SK-N-SH (cell line): Measurements from ENCODE around the gene LGALS3BP. TPM values are rescaled to one million over a fixed set of nuclear protein-coding genes. Genes with fewer than 3 reads are reported as not detected.

Experiments used
- CTCF ChIA-PET: fragments of 300-600, 350-600 bp; formaldehyde crosslinking; extraction: SDS; loops from one replicate; lab custom pipeline; 2021; lab: Yijun Ruan, JAX
- POLR2A ChIA-PET: fragments of 350-600 bp; sonication (Branson Sonifier 250); formaldehyde crosslinking; extraction: SDS; loops from one replicate; lab custom pipeline; 2020; ENCODE audit warnings: antibody characterized with exemption, inconsistent platforms; lab: Yijun Ruan, JAX
- DNase-seq: peaks from one replicate; pipeline ENCODE4 v3.0.0; 2012
- H2AFZ ChIP-seq: fragments of 200-600 bp; sonication (generic); 2 replicates; pipeline ENCODE4 v1.8.1; 2016; ENCODE audit warnings: antibody characterized with exemption, mild to moderate bottlenecking, low read depth
- H3F3A ChIP-seq: fragments of 200-600 bp; sonication (generic); replicated peaks from 2 replicates; pipeline ENCODE3; 2016; ENCODE audit warnings: antibody characterized with exemption, mild to moderate bottlenecking; ENCODE audit not compliant: insufficient read depth
- H3K27ac ChIP-seq, 2 experiments: fragments of 200-500 bp in 1 of 2; fragments of 200-600 bp in 1 of 2; sonication (Bioruptor generic) in 1 of 2; sonication (generic), shearing (Covaris generic) in 1 of 2; 2 replicates each; pipeline versions ENCODE4 v1.5.1 to v1.6.1; 2014 to 2016; ENCODE audit warnings: low read depth in 2 of 2, inconsistent platforms in 1 of 2, low read length in 1 of 2, mild to moderate bottlenecking in 1 of 2, mixed read lengths in 1 of 2
- H3K27me3 ChIP-seq: fragments of 200-600 bp; sonication (generic), shearing (Covaris generic); 2 replicates; pipeline ENCODE4 v1.6.1; 2016; ENCODE audit warnings: mixed run types; ENCODE audit not compliant: insufficient read depth
- H3K36me3 ChIP-seq, 2 experiments: fragments of 200-500 bp in 1 of 2; fragments of 200-600 bp in 1 of 2; sonication (Bioruptor generic) in 1 of 2; sonication (generic) in 1 of 2; replicated peaks in 1 of 2; 2 replicates each; pipeline versions ENCODE3 to v1.5.1; 2014 to 2016; ENCODE audit warnings: low read length in 1 of 2, mild to moderate bottlenecking in 1 of 2; ENCODE audit not compliant: insufficient read depth in 2 of 2, control insufficient read depth in 1 of 2
- H3K4me1 ChIP-seq, 2 experiments: fragments of 200-500 bp in 1 of 2; fragments of 200-600 bp in 1 of 2; sonication (Bioruptor generic) in 1 of 2; sonication (generic), shearing (Covaris generic) in 1 of 2; 2 replicates each; pipeline versions ENCODE4 v1.5.1 to v1.6.1; 2014 to 2016; ENCODE audit warnings: low read depth in 1 of 2, low read length in 1 of 2, mixed run types in 1 of 2; ENCODE audit not compliant: insufficient read depth in 2 of 2, control insufficient read depth in 1 of 2
- H3K4me2 ChIP-seq: fragments of 200-600 bp; sonication (generic), shearing (Covaris generic); 2 replicates; pipeline ENCODE4 v1.6.1; 2017; ENCODE audit warnings: mixed run types
- H3K4me3 ChIP-seq, 2 experiments: fragments of 200-500 bp in 1 of 2; fragments of 200-600 bp in 1 of 2; sonication (Bioruptor generic) in 1 of 2; sonication (generic), shearing (Covaris generic) in 1 of 2; 2 replicates each; pipeline versions ENCODE4 v1.5.1 to v1.8.1; 2014 to 2016; ENCODE audit warnings: low read depth in 2 of 2, inconsistent platforms in 1 of 2, low read length in 1 of 2, mild to moderate bottlenecking in 1 of 2, mixed read lengths in 1 of 2, moderate library complexity in 1 of 2
- H3K79me2 ChIP-seq: fragments of 200-600 bp; sonication (generic); 2 replicates; pipeline ENCODE4 v1.8.1; 2017; ENCODE audit warnings: mild to moderate bottlenecking; ENCODE audit not compliant: insufficient read depth
- H3K9ac ChIP-seq: fragments of 200-600 bp; sonication (generic); 2 replicates; pipeline ENCODE4 v1.6.1; 2017; ENCODE audit warnings: mixed run types
- H3K9me2 ChIP-seq: fragments of 200-600 bp; sonication (generic); 2 replicates; pipeline ENCODE4 v1.6.1; 2017; ENCODE audit warnings: mixed run types
- H3K9me3 ChIP-seq: fragments of 200-600 bp; sonication (generic); 2 replicates; pipeline ENCODE4 v1.6.1; 2017; ENCODE audit warnings: mixed run types, mild to moderate bottlenecking, moderate library complexity
- H4K20me1 ChIP-seq: fragments of 200-600 bp; sonication (generic); 2 replicates; pipeline ENCODE4 v1.6.1; 2017; ENCODE audit warnings: mild to moderate bottlenecking, mixed run types; ENCODE audit not compliant: insufficient read depth
- CHD2 ChIP-seq: fragments of 150-350 bp; IDR thresholded peaks from 2 replicates; pipeline ENCODE4 v1.6.1; 2018; ENCODE audit warnings: low read length; ENCODE audit not compliant: partially characterized antibody
- EP300 ChIP-seq, 2 experiments: IDR thresholded peaks; 2 replicates each; pipeline versions ENCODE4 v1.4.0 to v1.6.1; 2012; ENCODE audit warnings: borderline replicate concordance in 1 of 2, low read depth in 1 of 2, low read length in 1 of 2
- EZH2phosphoT487 ChIP-seq: fragments of 200-600 bp; sonication (generic); IDR thresholded peaks from 2 replicates; pipeline ENCODE4 v1.6.1; 2017; ENCODE audit warnings: low read depth, mixed run types, mild to moderate bottlenecking, antibody characterized with exemption, moderate library complexity, borderline replicate concordance
- FOSL2 ChIP-seq: IDR thresholded peaks from 2 replicates; pipeline ENCODE4 v1.4.0; 2012; ENCODE audit warnings: low read depth, mild to moderate bottlenecking, moderate library complexity, borderline replicate concordance
- GATA2 ChIP-seq: sonication (generic); formaldehyde crosslinking; IDR thresholded peaks from 2 replicates; pipeline ENCODE4 v1.5.0; 2020; ENCODE audit warnings: mild to moderate bottlenecking, missing genetic modification reagents
- MAX ChIP-seq: IDR thresholded peaks from 2 replicates; pipeline ENCODE4 v1.4.0; 2012; ENCODE audit warnings: low read depth
- MEF2A ChIP-seq: IDR thresholded peaks from 2 replicates; pipeline ENCODE4 v1.4.0; 2012; ENCODE audit warnings: low read depth, borderline replicate concordance
- MXI1 ChIP-seq: IDR thresholded peaks from 2 replicates; pipeline ENCODE4 v1.6.1; 2012; ENCODE audit warnings: mild to moderate bottlenecking, low read depth, low read length, improper control_type of control experiment
- PBX3 ChIP-seq: IDR thresholded peaks from 2 replicates; pipeline ENCODE4; 2012
- POLR2AphosphoS5 ChIP-seq: IDR thresholded peaks from 2 replicates; pipeline ENCODE4 v1.6.1; 2012; ENCODE audit warnings: low read depth, low read length
- RAD21 ChIP-seq: IDR thresholded peaks from 2 replicates; pipeline ENCODE4 v1.6.1; 2012; ENCODE audit warnings: mild to moderate bottlenecking, low read length
- RCOR1 ChIP-seq: fragments of 150-350 bp; IDR thresholded peaks from 2 replicates; pipeline ENCODE4 v1.6.1; 2017; ENCODE audit warnings: antibody characterized with exemption, low read length
- RFX5 ChIP-seq: IDR thresholded peaks from 2 replicates; pipeline ENCODE4 v1.6.1; 2012; ENCODE audit warnings: mild to moderate bottlenecking, improper control_type of control experiment, low read length
- RXRA ChIP-seq: IDR thresholded peaks from 2 replicates; pipeline ENCODE4 v1.4.0; 2012; ENCODE audit warnings: low read depth, mild to moderate bottlenecking, borderline replicate concordance
- TAF1 ChIP-seq: IDR thresholded peaks from 2 replicates; pipeline ENCODE4 v1.6.1; 2012; ENCODE audit warnings: low read depth, mild to moderate bottlenecking, low read length, moderate library complexity, borderline replicate concordance
- USF1 ChIP-seq: IDR thresholded peaks from 2 replicates; pipeline ENCODE4 v1.4.0; 2012; ENCODE audit warnings: low read depth, borderline replicate concordance
- YY1 ChIP-seq: IDR thresholded peaks from 2 replicates; pipeline ENCODE4 v1.4.0; 2012; ENCODE audit warnings: low read depth, mild to moderate bottlenecking
- ZBTB33 ChIP-seq: IDR thresholded peaks from 2 replicates; pipeline ENCODE4 v1.4.0; 2012; ENCODE audit warnings: low read depth, borderline replicate concordance
- WGBS: methylation state at CpG from one replicate; pipeline ENCODE4 v1.1.6; 2017; ENCODE audit warnings: low lambda C conversion rate; 5-methylcytosine and 5-hydroxymethylcytosine counted together
- polyA plus RNA-seq, 3 experiments: library from polyadenylated mRNA; depleted of rRNA; stranded (reverse); fragments of >200 nt; gene quantifications; 2 replicates each; pipeline ENCODE4 v1.2.3, GENCODE V29; 2012
- TF ChIP-seq, protein P1 (sequence below): fragments of 150-350 bp; IDR thresholded peaks from 2 replicates; pipeline ENCODE4 v1.6.1; 2016; ENCODE audit warnings: mild to moderate bottlenecking, low read depth, low read length

Gene LGALS3BP
- polyA plus RNA-seq, 1 of the 3 experiments (the other 2 are of a cell fraction), result 579 TPM

GRCh38 chr17:79027925-79028491 is 48.3 kb upstream of the LGALS3BP start (continued):
- TF ChIP-seq, protein P1, sequence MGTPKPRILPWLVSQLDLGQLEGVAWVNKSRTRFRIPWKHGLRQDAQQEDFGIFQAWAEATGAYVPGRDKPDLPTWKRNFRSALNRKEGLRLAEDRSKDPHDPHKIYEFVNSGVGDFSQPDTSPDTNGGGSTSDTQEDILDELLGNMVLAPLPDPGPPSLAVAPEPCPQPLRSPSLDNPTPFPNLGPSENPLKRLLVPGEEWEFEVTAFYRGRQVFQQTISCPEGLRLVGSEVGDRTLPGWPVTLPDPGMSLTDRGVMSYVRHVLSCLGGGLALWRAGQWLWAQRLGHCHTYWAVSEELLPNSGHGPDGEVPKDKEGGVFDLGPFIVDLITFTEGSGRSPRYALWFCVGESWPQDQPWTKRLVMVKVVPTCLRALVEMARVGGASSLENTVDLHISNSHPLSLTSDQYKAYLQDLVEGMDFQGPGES, result peak; percentile 14; the same call in 1 of the 2 replicates
- TF ChIP-seq MXI1, result no peak
- peak; percentile 32 to 88; a peak in 3 of 4 replicates for TF ChIP-seq EP300 (IDR thresholded peaks at IDR 0.05; ENCODE audit: borderline replicate concordance in 1 of 2, low read depth in 1 of 2, low read length in 1 of 2)
- no peak for TF ChIP-seq FOSL2
- TF ChIP-seq POLR2AphosphoS5, result peak; percentile 46; the same call in 1 of the 2 replicates
- no peak for TF ChIP-seq EZH2phosphoT487
- no peak for TF ChIP-seq MEF2A
- TF ChIP-seq RFX5, result no peak
- no peak for TF ChIP-seq PBX3
- TF ChIP-seq, all 33 proteins: peak for 10

DNA sequence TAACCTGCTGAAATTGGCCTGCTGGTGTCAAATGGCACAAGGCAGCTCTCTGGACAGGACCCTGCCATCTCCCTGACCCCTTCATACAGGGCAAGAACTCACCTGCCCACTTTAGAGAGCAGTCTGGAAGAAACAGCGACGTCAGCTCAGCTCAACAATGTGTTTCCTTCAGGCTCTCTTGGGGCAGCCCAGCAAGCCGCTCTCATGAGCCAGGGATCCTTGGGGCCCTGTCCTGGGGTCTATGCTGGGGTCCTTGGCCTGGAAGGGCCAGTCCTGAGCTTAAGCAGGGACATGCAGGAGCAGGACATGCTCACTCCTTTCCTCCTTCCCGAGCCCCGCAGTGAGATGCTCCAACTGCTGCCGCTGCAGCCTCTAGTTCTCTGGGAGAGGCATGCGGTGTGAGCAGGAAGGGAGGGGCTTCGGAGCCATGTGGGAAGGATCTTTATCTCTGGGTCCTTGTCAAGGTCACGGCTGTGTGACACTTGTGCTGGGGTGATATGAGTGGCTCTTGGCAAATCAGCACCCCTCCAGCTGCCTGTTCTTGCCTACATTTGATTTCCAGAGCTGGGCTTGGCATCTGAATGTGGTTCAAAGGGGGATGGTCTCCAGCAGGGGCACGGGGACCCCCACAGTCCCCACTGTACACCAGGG is 47.7 kb upstream of the LGALS3BP start:
- Histone ChIP-seq H3K4me1 (peaks cover 33 to 58% of the 10 kb centered on the region in 2 experiments), H3F3A (no peaks in the 10 kb centered on the region), H3K9me2 (no peaks in the 10 kb centered on the region), H3K27ac (peak overlapping the region; percentile 51 to 92), H3K27me3 (no peaks in the 10 kb centered on the region), H3K79me2 (no peaks in the 10 kb centered on the region), H2AFZ (peak overlapping the region; percentile 48; the same call in 1 of the 2 replicates), H3K4me3 (peak overlapping the region; percentile 19 to 35; a peak in 3 of 4 replicates), H4K20me1 (no peaks in the 10 kb centered on the region), H3K36me3 (no peaks in the 10 kb centered on the region), H3K4me2 (peak overlapping the region; percentile 72), H3K9me3 (no peaks in the 10 kb centered on the region), H3K9ac (peak overlapping the region; percentile 23; the same call in 1 of the 2 replicates)
- DNase-seq, result peak; percentile 90
- 20% methylated on average over 10 of the region's 10 CpGs for WGBS
- POLR2A ChIA-PET, result interaction anchor here (0.5 to 2.1 kb wide), 9 partner anchors 10 to 144 kb away, joined by 3 to 11 read pairs (median 4); partner anchors contain the start of gene LGALS3BP
- CTCF ChIA-PET, result interaction anchor here (1.0 to 22.0 kb wide), 18 partner anchors 9 to 368 kb away, joined by 3 to 405 read pairs (median 6); no protein-coding TSS in a partner anchor
- TF ChIP-seq RCOR1 (peak; percentile 84), EP300 (IDR thresholded peaks at IDR 0.05; ENCODE audit: borderline replicate concordance in 1 of 2, low read depth in 1 of 2, low read length in 1 of 2) (peak in 1 of 2 experiments; percentile 80; a peak in 2 of 4 replicates), GATA2 (CRISPR knock-in tag) (peak; percentile 96), ZBTB33 (no peak), TAF1 (0 out of 2 replicates have a peak, but pooled peaks have one; percentile 28), CHD2 (peak; percentile 29), YY1 (no peak), RAD21 (no peak; the same call in 1 of the 2 replicates), RXRA (no peak), POLR2AphosphoS5 (peak; percentile 55; the same call in 1 of the 2 replicates), USF1 (no peak), EZH2phosphoT487 (no peak), MXI1 (peak; percentile 97), MAX (peak; percentile 65)
